NK-92 (cell line): ENCODE data around the gene KDM6A.
"Not testable (repeated sequence)": the region's sequence is repeated elsewhere in the genome, so short reads cannot be mapped to it uniquely, and the experiment has no call there.

Experiments used
- DNase-seq: peaks from one replicate; lab custom pipeline; 2025; ENCODE audit not compliant: unreplicated experiment; lab: John Stamatoyannopoulos, UW

The KDM6A gene

DNA sequence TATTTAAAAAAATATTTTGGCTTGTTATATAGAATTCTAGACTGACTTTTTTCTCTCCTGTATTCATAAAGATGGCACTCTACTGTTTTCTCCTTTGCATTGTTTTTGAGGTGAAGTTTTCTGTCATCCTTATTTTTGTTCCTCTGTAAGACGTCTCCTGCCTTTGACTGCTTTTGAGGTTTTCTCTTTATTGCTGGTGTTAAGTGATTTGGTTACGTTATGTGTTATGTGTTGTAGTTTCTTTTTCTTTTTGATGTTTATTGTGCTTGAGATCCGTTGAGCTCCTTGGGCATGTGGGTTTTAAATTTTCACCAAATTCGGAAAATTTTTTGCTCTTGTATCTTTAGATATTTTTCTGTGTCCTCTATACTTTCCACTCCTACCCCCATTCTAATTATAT, 50.0 kb downstream of the KDM6A start:
- DNase-seq: no peak

DNA sequence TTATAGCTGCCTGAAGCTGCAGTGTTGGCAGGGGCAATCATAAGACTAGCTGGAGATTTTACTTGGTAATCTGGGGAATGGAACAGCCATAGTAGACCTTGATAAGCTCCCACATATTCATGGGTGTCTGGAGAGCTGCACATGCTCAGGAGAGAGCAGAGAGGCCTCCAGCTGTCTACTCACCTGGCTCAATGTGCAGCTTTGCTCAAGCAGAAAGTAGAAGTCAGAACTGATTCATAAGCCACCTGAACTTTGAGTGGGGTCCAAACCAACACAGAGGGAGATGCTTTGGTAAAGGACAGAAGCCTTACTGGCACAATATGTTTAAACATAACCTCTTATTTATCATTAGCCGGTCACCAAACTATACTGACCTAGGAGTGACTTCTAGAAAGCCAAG, 54.4 kb downstream of the KDM6A start:
- DNase-seq: no peak

DNA sequence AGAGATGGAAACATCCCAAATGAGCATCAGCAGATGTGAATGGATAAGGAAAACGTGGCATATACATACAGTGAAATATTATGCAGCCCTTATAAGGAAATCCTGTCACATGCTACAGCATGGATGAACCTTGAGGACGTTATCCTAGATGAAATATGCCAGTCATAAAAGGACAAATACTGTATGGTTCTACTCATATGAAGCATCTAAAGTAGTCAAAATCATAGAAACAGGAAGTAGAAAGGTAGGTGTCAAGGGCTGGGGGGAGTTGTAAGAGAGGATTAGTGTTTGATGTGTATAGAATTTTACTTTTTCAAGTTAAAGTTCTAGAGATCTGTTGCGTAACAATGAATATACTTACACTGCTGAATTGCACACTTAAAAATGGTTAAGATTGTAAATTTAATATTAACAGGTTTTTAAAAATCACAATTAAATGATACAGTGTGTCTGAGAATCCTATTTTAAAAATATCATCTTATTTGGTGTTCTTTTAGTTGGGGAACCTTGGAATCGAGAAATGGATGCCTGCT, 58.5 kb downstream of the KDM6A start:
- DNase-seq: no peak

DNA sequence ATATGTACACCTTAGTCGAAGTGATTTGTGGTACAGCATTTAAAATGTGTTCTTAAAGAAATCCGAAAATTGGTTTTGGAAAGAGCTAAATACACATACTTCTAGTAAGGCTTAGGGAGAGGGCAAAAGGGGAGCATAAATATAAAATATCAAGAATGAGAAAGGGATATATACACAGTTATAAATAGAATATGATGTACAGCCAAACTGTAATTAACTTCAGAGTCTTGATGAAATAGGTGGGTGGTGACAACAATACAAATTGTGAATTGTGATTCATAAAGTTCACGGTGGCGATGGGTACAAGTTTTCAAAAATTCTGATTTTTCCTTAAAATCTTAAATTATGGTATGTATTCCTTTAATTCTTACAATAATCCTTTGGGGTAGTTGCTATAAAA, 62.2 kb downstream of the KDM6A start:
- DNase-seq: no peak

DNA sequence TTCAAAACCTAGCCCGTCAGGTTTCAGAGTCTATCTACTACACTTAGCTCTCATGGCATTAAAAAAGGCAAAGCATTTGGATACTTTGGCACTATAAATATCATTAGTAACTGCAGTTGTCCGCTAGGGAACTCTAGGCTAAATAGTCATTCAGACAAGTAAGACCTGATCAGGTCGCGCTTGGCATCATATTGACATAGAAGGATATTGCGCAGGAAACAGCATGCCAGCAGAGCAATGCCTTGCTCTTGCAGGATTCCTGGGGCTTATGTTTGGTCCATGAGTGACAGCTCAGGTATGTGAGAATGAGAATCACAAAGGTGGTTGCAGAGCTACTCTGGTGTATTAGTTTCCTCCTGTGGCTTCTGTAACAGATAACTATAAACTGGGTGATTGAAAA, 62.7 kb downstream of the KDM6A start:
- DNase-seq: no peak

DNA sequence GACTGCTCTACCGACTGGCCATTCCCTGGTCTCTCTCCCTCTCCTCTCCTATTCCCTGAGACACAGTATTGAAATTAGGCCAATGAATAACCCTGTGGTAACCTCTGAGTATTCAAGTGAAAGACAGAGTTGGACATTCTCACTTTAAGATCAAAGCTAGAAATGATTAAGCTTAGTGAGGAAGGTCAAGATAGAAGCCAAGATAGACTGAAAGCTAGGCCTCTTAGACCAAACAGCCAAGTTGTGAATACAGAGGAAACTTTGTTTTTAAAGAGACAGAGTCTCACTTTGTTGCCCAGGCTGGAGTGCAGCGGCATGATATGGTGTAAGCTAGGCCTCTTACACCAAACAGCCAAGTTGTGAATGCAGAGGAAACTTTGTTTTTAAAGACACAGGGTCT, 64.6 kb downstream of the KDM6A start:
- DNase-seq: no peak

DNA sequence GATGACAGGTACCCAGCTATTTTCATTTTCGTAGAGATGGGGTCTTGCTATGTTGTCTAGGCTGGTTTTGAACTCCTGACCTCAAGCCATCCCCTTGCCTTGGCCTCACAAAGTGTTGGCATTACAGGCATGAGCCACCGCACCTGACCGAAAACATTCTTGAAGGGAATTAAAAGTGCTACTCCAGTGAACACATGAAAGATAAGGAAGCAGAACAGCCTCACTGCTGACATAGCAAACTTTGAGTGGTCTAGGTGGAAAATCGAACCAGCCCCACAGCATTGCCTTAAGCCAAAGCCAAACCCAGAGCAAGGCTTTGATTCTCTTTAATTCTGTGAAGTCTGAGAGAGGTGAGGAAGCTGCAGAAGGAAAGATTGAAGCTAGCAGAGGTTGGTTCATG, 65.1 kb downstream of the KDM6A start:
- DNase-seq: no peak

DNA sequence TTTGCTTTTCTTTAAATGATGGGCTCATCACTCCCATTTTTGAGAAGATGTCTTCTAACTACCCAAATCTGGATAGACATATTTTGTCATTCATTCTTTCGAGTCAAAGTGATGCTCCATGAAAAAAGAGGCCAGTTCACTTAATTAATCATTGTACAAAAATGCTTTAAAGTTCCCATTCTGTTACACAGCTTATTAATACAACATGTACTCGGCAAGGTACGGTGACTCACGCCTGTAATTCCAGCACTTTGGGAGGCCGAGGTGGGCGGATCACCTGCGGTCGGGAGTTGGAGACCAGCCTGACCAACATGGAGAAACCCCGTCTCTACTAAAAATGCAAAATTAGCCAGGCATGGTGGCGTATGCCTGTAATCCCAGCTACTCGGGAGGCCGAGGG, 67.6 kb downstream of the KDM6A start:
- DNase-seq: not testable (repeated sequence)

DNA sequence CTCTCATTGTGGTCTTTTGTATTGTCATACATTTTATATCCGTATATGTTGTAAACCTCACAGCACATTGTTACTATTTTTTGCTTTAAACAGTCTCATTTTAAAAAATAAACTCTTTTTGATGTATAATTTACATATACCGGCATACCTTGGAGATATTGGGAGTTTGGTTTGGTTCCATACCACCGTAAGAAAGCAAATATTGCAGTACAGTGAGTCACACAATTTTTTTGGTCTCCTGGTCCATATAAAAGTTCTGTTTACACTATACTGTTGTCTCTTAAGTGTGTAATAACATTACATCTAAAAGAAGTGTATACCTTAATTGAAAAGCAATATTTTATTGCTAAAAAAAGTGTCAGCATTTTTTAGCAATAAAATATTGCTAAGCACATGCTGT, 70.0 kb downstream of the KDM6A start:
- DNase-seq: no peak

DNA sequence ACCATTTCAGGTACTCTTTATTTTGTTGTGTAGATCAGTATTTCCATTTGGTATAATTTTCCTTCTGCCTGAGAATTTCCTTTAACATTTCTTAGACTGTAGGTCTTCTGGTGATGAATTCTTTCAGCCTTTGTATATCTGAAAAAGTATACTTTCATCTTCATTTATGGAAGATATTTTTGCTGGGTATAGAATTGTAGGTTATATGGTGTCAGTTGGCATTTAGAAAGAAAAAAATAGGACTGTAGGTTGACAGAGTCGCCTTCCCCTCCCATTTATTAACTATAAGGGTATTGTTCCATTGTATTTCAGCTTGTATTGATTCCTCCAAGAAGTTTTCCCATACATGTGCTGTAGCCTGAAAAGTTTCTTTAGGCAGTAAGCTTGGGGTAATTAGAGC, 71.9 kb downstream of the KDM6A start:
- DNase-seq: no peak

DNA sequence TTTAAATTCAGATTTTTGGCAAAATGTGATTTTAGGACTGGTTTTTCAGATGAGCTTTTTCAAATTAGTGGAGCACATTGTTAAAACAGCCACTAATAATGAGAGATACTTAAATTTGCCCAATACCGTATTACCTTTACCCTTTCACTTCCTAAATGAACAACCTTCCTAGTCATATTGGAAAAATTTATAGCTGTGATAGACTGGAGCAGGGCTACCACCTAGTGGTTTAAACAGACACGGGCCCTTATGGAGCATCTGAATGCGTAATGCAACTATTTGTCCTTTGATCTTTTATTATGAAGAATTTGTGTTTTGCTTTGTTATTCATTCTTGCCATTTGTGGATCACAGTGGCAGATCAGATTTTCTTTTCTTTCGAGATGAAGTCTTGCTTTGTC, 72.7 kb downstream of the KDM6A start:
- no peak for DNase-seq

DNA sequence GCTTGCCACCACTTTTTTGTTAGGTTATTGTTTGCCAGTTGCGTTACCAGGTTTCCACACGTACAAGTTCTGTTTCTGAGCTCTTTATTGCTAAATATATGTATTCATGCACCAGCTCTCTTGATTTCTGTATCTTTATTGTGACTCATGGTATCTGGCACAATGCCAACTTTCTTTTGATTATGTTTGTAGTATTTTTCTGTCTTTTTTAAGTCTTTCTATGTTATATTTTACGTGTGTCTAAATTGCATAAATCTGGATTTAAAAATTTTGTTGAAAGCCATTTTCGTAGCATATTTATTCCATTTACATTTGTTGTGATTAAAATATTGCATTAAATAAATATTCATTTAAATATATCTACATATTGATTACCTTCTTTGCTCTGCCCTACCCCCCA, 73.8 kb downstream of the KDM6A start:
- no peak for DNase-seq

DNA sequence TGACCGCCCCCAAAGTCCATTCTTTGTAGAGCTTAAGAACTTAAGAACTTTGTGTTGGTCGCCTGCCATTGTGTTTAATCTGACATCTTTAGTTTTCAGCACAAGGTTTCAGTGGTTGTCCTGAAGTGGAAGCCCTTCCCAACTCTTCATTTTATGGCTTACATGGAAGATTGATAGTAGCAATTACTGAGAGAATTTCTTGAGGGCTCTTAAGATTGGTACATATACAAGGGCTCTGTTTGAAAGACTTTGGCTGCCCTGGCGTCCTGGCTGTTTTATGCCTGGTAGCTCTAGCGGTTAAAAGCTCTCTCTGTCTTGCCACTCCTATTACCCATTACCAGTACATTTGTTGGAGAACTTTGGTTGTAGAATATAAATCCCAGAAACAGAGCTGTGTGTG, 75.0 kb downstream of the KDM6A start:
- DNase-seq: no peak

DNA sequence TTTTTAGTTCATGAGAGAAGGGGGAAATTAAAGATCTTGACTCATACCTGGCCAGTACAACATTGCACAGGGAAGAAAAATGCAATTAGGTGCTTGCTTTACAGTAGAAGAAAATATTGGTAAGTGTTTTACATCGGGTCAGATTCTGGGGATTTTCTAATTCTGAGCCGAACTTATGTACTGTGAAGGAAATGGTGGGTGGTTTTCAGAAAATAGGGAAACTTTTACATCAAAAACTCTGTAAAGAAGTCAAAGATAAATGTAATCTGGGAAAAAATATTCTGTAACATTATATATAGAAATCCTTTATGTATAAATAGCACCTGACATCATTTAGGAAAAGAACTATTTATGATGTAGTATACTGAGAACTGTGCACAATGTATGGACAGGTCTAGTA, 75.4 kb downstream of the KDM6A start:
- DNase-seq: no peak

DNA sequence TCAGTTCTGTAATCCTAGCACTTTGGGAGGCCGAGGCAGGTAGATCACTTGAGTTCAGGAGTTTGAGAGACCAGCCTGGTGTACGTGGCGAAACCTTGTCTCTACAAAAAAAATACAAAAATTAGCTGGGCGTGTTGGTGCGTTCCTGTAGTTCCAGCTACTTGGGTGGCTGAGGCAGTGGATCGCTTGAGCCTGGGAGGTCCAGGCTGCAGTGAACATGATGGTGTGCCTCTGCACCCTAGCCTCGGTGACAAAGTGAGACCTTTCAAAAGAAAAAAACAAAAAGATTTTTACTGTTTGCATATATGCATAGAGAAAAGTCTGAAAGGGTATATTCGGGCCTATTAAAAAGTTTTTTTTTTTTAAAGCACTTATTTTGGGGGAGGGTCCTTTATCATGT, 76.1 kb downstream of the KDM6A start:
- DNase-seq: no peak

DNA sequence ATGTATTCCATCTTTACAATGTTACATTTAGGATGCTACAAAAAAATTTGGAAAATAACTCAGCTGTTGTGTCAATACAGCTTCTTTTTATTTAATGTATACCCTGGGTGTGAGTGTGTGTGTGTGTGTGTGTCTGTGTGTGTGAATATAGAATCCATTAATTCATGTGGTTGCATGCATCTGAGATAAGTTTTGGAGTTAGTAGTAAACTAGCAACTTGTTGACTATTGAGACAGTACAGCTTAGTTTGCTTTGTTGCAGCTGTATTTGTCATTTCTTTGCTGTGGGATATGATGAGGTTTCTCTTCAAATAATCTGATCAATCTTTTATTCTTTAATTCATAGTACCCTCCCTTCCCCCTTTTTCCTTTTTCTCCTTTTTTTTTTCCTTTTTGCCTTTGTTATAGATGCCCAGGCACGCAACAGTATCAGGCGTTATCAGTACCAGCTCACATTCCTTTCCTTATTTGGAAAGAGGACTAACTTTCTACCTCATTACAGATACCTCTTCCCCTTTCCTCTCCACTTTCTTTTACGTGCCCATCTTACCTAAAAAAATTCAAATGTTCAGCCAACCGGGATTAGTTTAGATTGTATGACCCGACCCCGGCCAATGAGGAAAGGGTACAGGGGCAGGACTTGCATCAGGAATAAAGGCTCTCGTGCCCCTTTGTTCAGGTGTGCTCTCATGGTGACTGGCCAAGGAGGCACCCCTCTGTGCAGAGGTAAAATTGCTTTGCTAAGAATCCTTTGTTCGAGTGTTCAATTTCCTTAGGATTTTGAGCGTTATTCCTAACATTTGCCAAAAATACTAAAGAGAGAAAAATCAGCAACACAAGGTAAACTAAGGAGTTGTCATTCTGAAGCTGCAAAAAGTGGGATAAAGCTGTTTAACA, 77.7 kb downstream of the KDM6A start:
- not testable (repeated sequence) for DNase-seq

DNA sequence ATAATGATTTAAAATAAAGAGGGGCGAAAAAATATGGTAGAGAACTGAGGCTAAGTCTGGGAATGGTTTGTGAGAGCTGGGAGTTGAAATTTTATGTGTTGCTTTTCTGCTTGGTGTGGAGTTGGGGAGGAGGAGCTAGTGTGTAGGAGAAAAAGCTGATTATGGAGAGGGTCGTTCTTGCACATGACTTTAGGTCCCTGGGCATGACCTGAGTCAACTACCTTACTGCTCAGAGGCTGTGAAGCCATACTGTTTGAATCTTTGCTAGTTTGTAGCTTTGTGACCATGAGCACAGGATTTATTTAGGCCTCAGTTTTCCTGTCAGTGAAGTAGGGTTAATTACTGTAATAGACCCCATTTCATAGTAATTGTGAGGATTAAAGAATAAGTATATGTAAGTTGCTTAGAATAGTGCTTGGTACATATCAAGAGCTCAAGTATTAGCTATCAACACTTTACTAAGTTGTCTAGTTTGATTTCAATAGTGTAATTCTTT, 78.6 kb downstream of the KDM6A start:
- no peak for DNase-seq

DNA sequence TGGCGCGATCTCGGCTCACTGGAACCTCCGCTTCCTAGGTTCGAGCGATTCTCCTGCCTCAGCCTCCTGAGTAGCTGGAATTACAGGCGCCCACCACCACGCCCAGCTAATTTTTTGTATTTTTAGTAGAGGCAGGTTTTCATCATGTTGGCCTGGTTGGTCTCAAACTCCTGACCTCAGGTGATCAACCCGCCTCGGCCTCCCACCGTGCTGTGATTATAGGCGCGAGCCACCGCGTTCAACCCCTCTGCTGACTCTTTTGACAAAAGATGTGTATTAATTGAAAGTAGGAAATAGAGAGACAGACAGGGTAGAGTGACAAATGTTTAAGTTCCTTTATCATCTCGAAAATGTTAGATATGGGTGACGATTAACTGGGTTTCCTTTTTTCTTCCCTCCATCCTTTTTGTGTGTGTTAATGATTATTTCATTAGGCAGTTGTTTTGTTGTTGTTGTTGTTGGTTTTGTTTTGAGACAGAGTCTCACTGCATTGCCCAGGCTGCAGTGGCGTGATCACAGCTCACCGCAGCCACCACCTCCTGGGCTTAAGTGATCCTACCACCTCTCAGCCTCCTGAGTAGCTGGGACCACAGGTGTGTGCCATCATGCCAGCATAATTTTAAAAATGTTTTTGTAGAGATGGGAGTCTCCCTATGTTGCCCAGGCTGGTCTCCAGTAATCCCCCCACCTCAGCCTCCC, 79.5 kb downstream of the KDM6A start:
- DNase-seq: no peak

DNA sequence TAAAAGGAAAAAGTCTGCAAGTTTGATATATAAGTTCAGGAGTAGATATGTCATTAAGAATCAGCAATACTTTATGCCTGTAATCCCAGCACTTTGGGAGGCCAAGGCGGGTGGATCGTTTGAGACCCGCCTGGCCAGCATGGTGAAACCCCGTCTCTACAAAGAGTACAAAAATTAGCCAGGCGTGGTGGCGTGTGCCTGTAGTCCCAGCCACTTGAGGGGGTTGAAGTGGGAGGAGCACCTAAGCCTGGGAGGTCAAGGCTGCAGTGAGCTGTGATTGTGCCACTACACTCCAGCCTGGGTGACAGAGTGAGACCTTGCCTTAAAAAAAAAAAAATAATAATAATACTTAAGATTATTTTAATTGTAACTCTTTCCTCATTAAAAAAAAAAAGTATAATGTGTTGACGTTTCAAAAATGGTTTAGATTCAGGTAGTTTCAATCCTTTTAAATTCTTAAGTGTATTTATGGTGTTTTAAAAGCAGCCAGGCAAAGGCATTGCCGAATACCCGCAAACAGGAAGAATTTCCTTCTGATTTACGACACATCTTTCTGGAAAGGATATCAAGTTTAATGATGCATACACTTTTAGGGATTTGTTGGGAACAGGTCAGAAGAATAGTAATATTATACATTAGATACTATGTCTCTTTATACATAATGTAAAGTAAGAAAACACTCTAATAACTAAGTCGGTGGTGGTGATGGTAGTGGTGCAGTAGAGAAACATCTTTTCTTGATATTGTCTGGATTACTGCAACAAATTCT, 80.9 kb downstream of the KDM6A start:
- DNase-seq: no peak

DNA sequence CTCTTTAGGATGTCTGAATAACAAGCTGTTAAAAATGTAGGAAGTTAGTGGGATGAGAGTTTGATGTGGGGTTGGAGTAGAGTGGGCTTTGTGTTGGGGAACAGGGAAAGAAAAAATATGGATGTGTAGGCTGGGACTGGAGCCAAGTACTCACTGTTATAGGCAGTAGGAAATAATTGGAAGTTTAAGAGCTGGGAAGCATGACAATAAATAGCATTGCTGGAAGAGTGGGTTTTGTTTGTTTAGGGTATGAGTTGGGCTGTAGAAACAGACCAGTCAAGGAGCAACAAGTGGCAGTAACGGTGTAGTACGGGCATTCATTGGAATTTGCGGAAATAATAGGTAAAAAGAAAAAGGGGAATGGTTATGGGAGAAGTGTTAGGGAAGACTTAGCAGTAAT, 81.6 kb downstream of the KDM6A start:
- DNase-seq: no peak

DNA sequence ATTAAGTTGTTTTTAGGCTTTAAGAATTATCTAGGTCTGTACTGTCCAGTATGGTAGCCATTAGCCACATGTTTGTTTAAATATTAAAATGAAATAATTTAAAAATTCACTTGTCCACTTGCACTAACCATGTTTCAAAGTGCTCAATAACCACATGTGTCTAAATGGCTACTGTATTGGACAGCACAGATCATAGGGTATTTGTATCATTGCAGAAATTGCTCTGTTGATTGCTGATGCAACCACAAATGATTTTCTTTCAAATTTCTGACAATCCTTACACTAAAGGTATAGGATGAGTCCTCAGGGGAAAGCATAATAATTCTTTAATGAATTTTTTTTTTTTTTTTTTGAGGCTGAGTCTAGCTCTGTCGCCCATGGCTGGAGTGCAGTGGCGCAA, 84.9 kb downstream of the KDM6A start:
- no peak for DNase-seq
